ENCODE measurements around the gene MORN1.

MORN1 gene

GRCh38 chr1:2363847-2364513 is 27.4 kb downstream of the MORN1 start:
- H3K27ac ChIP-seq = no peak overlapping the region
- DNase-seq (ENCODE audit: low spot score) = no peak
- CTCF ChIA-PET = no interaction called here
- no peak for TF ChIP-seq CTCF (conservative IDR thresholded peaks at IDR 0.05; ENCODE audit: low read depth)
- POLR2A ChIA-PET (ENCODE audit: low non-redundant PET) = no interaction called here

GRCh38 chr1:2360588-2361364 is 30.6 kb downstream of the MORN1 start:
- H3K27ac ChIP-seq = peak overlapping the region; percentile 59
- TF ChIP-seq CTCF (conservative IDR thresholded peaks at IDR 0.05; ENCODE audit: low read depth) = no peak
- DNase-seq (ENCODE audit: low spot score) = no peak
- ChIA-PET CTCF (no interaction called here), POLR2A (ENCODE audit: low non-redundant PET) (no interaction called here)

- POLR2A ChIA-PET (ENCODE audit: low non-redundant PET) = interaction anchor here (0.7 kb wide), 1 partner anchor 220 kb away, joined by 4 read pairs; no protein-coding TSS in a partner anchor
- DNase-seq (ENCODE audit: low spot score) = no peak
- CTCF ChIA-PET = interaction anchor here (0.6 to 0.8 kb wide), 2 partner anchors 21 to 44 kb away, joined by 3 to 4 read pairs; no protein-coding TSS in a partner anchor
- H3K27ac ChIP-seq = 0 out of 2 replicates have a peak overlapping the region, but pooled peaks have one; percentile 20
- no peak for TF ChIP-seq CTCF (conservative IDR thresholded peaks at IDR 0.05; ENCODE audit: low read depth)
These were observed 32.4 kb downstream of the MORN1 start for GRCh38 chr1:2358651-2359640.

- DNase-seq (ENCODE audit: low spot score) = no peak
- TF ChIP-seq CTCF (conservative IDR thresholded peaks at IDR 0.05; ENCODE audit: low read depth) = no peak
- peak overlapping the region; percentile 20; the same call in 1 of the 2 replicates for H3K27ac ChIP-seq
- CTCF ChIA-PET = no interaction called here
- POLR2A ChIA-PET (ENCODE audit: low non-redundant PET) = no interaction called here
These were observed 33.3 kb downstream of the MORN1 start for GRCh38 chr1:2358072-2358471.

- peak overlapping the region; percentile 20; the same call in 1 of the 2 replicates for H3K27ac ChIP-seq
- ChIA-PET POLR2A (ENCODE audit: low non-redundant PET) (no interaction called here), CTCF (no interaction called here)
- no peak for TF ChIP-seq CTCF (conservative IDR thresholded peaks at IDR 0.05; ENCODE audit: low read depth)
- DNase-seq (ENCODE audit: low spot score) = no peak
These were observed 34.2 kb downstream of the MORN1 start for GRCh38 chr1:2356911-2357845.

Measured in RWPE1 (cell line).